Transverse colon (tissue), 3 donors: ENCODE data around the gene MINDY3.

ENCODE experiments used
- CTCF ChIP-seq, 5 experiments: fragments of 200-600 bp in 3 of 5; fragments of 450-650 bp in 2 of 5; sonication (generic) in 3 of 5; IDR thresholded peaks; 1 replicate in 2 of 5; 2 replicates in 3 of 5; pipeline ENCODE4 v1.5.1; 2016 to 2017; ENCODE audit warnings: antibody characterized with exemption in 5 of 5, inconsistent platforms in 3 of 5, mild to moderate bottlenecking in 2 of 5, moderate library complexity in 1 of 5
- POLR2A ChIP-seq: fragments of 450-650 bp; IDR thresholded peaks from one replicate; pipeline ENCODE4 v1.6.1; 2016; ENCODE audit warnings: antibody characterized with exemption, mild to moderate bottlenecking, moderate library complexity

GRCh38 chr10:15738270-15738925 is 121.9 kb downstream of the MINDY3 start:
- no peak for TF ChIP-seq POLR2A
- no peak for TF ChIP-seq CTCF (IDR thresholded peaks at IDR 0.05)
